ENCODE measurements around the gene SLC8A1.

The SLC8A1 gene

GRCh38 chr2:40380041-40380440 is 71.8 kb downstream of the SLC8A1 start:
- DNase-seq: no peak

DNA sequence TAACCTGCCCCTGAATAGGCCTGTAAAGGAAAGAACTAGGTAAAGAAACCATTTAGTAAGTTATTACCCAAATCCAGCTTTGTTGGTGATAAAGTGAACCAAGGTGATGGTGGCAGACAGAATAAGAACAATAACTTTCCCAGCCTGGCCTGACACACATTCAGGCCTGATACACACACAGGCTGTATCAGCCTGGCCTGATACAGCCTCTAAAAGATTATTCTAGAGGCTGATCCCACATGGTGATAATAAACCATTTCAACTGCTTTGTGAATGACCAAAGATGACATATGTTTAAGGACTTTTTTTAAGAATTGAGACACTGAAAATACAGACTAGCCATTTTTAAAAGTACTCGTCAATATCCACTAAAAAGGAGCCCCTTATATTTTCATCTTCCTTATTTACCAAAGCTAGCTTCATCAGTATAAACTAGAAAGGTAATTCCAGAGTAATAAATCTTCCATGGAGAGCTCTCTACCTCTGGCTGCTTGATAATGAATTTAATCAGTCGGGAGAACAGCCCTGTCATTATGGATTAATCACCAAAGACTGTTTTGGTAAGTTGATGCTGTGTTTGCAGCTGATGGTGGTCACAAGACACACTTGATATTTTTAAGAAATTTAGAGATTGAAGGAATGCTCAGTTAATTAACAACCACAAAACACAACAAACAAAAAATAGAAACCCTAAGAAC is 77.2 kb downstream of the SLC8A1 start:
- no peak for DNase-seq

DNA sequence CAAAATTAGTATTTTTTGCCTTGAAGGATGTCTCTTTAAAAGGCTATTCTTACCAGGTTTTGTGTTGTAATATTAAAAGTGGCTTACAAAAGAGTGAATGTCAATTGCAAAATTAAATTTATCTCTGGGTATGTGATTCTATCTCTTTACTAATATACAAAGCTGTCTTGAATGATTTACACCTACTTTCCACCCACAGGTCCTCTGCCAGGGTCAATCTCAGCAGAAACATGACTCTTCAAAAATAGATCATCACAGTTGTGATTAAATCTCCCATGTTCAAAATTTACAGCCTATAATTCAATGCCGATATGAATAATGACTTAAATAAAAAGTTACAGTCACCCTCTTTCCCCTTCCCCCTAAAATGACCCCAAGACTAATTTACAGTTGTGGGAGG is 78.8 kb downstream of the SLC8A1 start:
- no peak for DNase-seq

DNA sequence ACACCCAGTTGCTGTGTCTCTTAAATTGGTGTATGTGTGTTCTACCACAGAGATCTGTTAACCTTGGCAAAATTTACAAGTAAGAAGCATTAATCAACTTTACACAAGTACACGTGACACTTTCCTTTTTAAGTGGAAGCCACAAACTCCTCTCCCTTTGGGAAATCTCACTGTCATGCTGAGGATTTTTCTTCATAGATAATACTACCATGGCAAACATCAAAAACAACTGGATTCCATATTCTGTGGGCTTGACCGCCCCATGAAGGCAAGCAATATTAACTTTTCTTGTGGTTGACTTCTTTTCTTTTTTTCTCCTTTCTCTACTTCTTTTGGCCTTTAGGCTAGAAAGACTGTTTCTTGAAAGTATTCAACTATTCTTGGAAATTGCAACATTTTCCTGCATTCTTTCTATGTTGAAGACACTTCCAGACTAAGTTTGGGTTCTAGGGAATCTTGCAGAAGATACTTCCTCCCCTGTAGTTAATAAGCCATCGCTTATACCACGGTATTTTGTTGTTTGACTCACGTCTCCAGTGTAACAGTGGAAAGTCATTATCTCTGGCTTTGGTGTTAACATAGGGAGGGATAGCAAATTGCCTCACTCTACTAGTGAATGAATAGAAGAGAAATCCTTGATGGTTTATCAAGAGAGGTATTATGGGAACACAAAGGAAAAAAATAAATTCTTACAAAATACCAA is 79.5 kb downstream of the SLC8A1 start:
- DNase-seq: no peak

GRCh38 chr2:40371525-40372282 is 80.2 kb downstream of the SLC8A1 start:
- no peak for DNase-seq

- no peak for DNase-seq
Observed at GRCh38 chr2:40370007-40370395, 81.9 kb downstream of the SLC8A1 start.

DNA sequence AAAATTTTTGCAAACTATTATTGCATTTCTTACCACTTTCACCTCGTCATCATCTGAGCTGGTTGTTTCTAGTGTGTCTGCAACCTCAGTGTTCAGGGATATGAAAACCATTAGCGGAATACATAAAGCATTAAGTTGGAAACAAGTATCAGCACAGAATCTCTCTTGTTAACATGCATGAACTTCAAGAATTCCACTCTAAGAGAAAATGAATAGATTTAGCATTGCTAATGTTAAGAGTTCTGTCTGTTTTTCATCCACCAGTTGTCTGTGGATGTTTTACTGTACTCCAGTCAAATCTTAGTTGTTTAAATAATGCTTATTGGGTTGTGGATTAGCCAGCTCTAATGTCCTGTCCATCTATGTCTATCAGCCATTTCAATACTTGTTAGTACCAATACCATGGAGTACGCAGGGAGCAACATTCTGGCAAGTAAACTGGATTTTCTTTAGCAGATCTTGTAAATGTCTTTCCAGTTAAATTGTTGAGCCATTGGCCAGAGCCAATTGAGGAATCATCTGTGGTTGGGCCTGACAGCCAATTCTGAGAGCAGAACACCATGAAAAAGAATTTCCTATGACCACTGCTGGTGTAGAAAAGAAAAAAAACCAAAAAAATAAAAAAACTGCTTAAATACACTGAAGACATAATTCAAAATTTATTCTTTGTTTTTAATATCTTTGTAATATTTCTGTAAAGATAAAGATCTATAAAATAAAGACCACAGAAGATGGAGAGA is 82.5 kb downstream of the SLC8A1 start:
- DNase-seq: no peak

DNA sequence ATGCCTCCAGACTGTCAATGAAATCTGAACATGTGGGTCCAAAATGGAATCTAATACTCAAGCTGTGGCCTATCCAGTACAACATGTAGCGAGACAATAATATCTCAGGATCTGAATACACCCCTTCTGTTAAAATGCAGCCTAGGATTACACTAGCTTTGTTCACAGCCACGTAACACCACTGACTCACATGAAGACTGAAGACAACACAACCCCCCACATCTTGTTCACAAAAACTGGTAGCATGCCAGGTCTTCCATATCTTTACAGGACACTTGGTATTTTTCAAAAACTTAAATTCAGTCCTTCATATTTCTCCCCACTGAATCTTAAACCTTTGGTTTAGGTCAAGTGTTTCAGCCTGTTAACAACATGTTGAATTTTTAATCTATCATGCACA is 84.2 kb downstream of the SLC8A1 start:
- DNase-seq: no peak

DNA sequence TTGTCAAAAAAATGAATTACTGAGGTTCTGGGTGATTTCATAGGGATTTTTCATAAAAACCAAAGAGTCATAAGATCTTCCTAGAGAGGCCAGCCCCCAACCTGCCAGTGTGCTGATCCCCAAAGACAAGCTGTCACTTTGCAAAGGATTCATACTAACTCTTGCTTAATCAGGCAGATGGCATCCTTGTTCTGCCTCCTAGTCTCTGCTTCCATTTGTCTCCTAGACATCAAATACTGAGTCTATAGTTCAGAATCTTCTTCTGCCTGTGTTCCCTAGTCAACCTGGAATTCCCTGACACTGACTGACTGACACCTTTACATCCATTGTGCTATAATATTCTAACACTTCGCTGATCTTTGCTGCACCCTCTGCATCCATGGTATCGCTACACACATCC is 84.9 kb downstream of the SLC8A1 start:
- DNase-seq: no peak

GRCh38 chr2:40364151-40364874 is 87.6 kb downstream of the SLC8A1 start:
- DNase-seq: no peak

GRCh38 chr2:40363631-40364030 is 88.3 kb downstream of the SLC8A1 start:
- DNase-seq: no peak

- no peak for DNase-seq
Observed at GRCh38 chr2:40363231-40363630, 88.7 kb downstream of the SLC8A1 start.

DNA sequence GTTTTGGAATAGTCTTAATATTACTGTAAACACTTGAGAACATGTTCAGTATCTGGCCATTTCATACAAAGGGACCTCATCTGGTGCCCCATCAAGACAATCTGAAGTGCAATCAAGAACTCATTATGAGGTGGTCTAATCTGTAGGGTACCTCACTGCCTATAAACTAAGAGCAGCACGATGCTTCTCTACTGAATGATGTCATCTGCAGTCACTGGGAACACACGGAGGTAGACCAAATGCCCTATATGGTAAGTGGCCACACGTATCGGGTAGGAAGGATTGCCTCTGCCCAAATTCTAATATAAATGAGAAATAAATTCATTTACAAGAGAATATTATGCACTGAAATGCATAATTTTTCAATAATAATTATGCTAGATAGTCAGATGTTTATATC is 90.4 kb downstream of the SLC8A1 start:
- no peak for DNase-seq

GRCh38 chr2:40360652-40361051 is 91.2 kb downstream of the SLC8A1 start:
- DNase-seq: no peak

- no peak for DNase-seq
Observed at GRCh38 chr2:40359811-40360210, 92.1 kb downstream of the SLC8A1 start.

GRCh38 chr2:40358783-40359182 is 93.1 kb downstream of the SLC8A1 start:
- DNase-seq: no peak

DNA sequence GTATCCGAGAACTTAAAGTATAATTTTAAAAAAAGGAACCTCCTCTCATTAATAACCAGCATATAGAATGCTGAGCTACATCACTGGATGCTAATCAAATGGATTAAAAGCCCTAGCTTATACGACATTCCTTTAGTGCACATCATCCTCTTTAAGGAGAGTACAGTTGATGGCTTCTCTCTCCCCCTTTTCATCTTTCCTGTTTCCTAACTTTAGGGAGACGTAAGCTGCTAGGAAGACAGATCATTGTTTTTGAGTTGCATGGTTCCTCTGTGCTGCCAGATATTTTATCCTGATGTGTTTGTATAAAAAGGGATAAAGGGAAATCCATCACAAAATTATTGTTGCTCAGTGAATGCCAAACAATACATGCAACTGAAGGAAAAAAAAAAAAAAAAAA is 94.2 kb downstream of the SLC8A1 start:
- no peak for DNase-seq

DNA sequence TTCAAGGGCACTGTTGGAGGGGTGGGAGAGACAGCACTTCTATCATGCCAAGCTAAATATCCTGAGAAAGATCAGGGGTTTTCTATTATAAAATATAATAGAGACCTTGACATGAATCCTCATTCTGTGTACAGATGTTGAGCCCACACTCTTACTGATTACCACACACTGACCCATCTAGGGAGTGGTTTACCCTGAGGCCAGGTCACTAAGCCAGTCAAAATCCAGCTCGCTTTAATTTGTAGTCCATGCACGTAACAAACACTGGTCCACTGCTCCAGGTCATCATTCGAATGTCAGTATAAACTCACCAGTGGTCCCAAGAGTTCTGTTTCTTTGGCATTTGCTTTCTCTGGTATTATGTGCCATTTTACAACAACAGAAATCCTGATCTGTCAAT is 96.4 kb downstream of the SLC8A1 start:
- DNase-seq: no peak

- no peak for DNase-seq
Observed at GRCh38 chr2:40353231-40353630, 98.7 kb downstream of the SLC8A1 start.

- DNase-seq: no peak
Observed at GRCh38 chr2:40352703-40353099, 99.2 kb downstream of the SLC8A1 start.

DNA sequence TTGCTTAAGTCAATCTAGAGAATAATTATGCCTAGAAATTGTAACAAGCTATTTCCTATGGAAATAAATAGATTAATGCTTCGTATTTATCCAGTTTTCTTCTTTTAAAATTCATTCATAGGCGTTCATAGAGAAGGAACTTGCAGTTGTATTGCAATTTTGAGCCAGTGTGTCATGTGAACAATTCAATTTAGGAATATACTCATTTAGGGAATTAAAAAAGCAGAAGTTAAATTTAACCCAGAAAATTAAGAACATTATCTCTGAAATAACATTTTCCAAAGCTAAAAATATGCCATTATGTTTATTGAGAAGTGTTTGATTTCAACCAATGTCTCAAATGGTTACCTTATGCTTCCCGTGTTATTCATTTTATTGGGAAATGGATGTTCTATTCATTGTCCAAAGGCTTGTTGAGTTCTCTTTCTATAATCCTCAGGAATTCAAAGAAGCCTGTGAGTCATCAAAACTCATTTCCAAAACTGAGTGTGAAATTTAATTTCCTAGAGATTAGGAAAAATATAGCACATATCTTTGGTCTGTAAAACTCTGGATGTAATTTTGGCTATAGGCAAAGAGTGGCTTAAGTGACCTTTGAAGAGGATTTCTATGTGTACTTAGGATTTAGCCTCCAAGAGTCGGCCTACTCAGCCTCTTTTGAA is 99.7 kb downstream of the SLC8A1 start:
- no peak for DNase-seq

- DNase-seq: no peak
Observed at GRCh38 chr2:40348665-40349064, 103.2 kb downstream of the SLC8A1 start.

Measured in stimulated activated CD4-positive, alpha-beta T cell treated with anti-CD3 and anti-CD28 coated beads, Interleukin-2, amount 100 ng/mL, for 48 hours (primary cell).